ENCODE results near the gene DCN.

The DCN gene

DNA sequence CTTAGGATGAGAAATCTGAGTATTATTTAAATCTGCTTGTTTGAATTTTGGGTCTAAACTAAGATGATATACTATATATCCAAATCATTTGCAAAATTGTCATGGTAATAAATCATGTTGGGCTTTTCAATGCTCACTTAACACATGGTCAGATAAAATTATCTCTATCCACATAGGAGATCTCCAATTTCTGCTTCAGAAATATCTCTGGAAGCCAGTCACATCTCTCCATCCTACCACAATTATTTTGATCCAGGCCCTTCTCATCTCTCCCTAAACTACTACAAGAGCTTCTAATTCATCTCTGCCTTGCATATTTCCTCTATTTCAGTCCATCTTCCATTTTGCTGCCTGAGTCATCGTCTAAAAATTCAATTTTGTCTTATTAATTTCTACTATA, 3.8 kb downstream of the DCN start:
- TF ChIP-seq, protein P1, sequence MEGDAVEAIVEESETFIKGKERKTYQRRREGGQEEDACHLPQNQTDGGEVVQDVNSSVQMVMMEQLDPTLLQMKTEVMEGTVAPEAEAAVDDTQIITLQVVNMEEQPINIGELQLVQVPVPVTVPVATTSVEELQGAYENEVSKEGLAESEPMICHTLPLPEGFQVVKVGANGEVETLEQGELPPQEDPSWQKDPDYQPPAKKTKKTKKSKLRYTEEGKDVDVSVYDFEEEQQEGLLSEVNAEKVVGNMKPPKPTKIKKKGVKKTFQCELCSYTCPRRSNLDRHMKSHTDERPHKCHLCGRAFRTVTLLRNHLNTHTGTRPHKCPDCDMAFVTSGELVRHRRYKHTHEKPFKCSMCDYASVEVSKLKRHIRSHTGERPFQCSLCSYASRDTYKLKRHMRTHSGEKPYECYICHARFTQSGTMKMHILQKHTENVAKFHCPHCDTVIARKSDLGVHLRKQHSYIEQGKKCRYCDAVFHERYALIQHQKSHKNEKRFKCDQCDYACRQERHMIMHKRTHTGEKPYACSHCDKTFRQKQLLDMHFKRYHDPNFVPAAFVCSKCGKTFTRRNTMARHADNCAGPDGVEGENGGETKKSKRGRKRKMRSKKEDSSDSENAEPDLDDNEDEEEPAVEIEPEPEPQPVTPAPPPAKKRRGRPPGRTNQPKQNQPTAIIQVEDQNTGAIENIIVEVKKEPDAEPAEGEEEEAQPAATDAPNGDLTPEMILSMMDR (conservative IDR thresholded peaks at IDR 0.05): no peak
- no peak overlapping the region for H3K27ac ChIP-seq

DNA sequence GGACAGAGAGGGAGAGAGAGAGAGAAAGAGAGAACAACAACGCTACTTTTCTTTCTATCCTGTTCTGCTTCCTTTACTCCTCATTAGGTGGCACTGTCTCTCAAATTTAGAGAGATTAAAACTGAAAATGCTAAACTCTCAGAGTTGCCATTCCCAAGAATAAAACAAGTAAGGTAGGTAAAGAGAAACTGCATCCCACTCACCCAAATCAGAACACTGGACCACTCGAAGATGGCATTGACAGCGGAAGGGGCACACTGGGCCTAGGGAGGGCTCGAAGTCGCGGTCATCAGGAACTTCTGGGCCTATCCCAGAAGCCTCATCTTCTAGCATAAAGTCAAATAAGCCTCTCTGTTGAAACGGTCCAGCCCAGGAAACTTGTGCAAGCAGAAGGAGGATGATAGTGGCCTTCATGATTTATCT, 4.5 kb downstream of the DCN start:
- TF ChIP-seq, protein P1 (conservative IDR thresholded peaks at IDR 0.05): peak; percentile 79
- H3K27ac ChIP-seq: no peak overlapping the region

DNA sequence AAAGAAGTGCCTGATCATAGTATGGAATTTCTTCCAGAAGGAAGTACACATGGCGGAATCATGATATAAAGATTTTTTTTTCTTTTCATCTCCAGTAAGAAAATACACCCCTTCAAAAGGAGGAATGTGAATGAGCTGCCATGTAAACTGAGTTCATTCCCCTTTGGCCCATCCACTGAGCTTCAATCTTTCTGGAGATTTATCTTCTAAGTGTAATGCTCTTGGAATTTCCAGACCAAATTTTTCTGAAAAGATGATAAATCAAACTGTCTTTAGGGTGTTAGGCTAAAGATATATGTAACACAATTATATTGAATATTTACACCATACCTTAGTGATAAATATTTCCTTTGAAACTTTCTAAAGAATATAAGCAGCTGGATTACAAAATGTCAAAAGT, 5.2 kb downstream of the DCN start:
- TF ChIP-seq, protein P1 (conservative IDR thresholded peaks at IDR 0.05): no peak
- H3K27ac ChIP-seq: no peak overlapping the region

DNA sequence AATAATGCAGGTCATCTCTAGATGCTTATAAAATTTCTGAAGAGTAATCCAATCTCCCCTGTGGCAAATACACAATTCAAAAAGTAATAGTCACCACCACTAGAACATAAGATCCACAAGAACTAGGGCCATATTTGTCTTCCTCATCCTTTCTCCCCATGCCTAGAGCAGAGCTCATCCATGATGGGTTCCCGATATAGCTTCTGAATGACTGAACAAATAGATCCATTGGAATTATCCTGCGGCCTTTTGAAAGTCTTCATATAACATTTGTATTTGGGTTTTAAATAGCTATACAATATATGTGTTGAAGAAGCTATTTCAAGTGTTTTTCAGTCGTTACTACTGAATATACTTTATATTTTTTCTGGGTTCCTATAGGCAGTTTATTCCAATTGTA, 5.7 kb downstream of the DCN start:
- no peak overlapping the region for H3K27ac ChIP-seq
- TF ChIP-seq, protein P1 (conservative IDR thresholded peaks at IDR 0.05): no peak

DNA sequence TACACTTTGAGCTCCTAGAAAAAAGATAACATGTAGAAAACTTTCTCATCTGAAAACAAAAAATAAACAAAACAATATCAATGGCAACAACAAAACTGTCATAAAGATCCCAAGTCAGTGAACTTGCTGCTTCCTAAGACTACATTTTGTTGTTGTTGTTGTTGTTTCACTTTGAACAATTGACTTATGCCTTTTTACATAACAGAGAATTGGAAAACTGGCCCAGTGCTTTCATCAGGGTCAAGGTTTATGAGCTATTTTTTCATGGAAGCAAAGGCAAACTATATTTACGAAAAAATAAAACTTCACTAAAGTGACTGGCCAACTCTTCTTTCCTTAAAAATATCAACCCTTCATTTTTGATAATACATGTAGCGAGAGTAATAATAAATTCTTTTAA, 6.3 kb downstream of the DCN start:
- TF ChIP-seq, protein P1 (conservative IDR thresholded peaks at IDR 0.05): no peak
- H3K27ac ChIP-seq: no peak overlapping the region

DNA sequence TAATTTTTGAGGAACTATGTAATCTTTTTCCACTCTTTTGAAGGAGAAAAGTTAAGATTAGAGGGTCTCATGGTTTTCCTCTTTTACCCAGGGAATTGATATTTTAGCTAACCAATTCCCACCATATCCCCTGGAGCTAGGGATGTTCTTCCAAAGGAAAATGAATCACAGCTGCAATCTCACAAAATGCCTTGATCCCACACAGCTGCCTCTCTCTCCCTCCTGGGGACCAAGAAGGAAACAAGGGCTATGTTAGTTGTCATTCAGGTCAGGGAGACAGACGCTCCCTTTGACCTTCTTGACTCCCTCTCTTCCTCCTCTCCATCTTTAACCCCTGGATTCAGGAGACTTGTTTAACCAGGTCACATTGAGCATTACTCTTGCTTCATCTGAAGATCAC, 9.5 kb downstream of the DCN start:
- H3K27ac ChIP-seq: no peak overlapping the region
- TF ChIP-seq, protein P1 (conservative IDR thresholded peaks at IDR 0.05): no peak

DNA sequence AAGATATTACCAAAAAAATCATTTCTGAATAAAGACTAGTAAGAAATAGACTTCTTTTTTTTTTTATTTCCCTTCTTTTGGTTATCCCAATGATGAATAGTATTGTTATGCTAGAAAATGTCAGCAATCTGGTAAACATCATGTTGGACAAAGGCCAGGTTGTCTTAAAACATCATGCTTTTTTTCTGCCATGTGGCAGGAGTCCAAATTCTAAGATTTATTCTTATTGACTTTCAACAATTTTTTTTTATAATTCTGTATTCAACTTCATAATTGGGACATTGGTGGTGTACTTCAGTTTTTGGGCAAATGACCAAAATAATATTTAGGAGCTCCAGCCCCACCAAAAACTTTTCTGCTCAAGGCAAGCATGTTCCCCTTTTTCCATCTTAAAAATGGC, 10.5 kb downstream of the DCN start:
- H3K27ac ChIP-seq: no peak overlapping the region
- TF ChIP-seq, protein P1 (conservative IDR thresholded peaks at IDR 0.05): no peak

DNA sequence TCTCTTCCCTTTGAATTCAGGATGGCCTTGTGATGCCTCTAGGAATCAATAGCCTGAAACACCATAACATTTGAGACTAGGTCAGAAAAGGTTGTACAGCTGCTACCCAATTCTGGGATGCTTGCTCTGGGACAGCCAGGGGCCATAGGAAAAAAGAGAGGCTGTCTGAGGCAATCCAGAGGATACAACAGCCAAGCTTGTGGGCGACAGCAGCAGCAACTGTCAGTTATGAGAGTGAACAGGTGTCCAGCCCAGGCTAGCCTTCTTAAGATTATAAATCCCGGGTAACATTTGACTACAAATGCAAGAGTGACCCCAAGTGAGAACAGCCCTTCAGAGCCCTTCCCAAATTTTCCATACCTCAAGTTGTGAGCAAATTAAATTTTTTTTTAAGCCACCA, 11.1 kb downstream of the DCN start:
- TF ChIP-seq, protein P1 (conservative IDR thresholded peaks at IDR 0.05): no peak

More for the DNA sequence above, 11.1 kb downstream of the DCN start:
- H3K27ac ChIP-seq: no peak overlapping the region
